Left forelimb (tissue), 1 donor: ENCODE results near the gene USP12.

Experiments used
- DNase-seq: peaks from one replicate; pipeline ENCODE4 v3.0.0-alpha.2; 2018; ENCODE audit warnings: low spot score

USP12 gene

GRCh38 chr13:27183561-27184147 is 12.0 kb upstream of the USP12 start:
- no peak for DNase-seq

DNA sequence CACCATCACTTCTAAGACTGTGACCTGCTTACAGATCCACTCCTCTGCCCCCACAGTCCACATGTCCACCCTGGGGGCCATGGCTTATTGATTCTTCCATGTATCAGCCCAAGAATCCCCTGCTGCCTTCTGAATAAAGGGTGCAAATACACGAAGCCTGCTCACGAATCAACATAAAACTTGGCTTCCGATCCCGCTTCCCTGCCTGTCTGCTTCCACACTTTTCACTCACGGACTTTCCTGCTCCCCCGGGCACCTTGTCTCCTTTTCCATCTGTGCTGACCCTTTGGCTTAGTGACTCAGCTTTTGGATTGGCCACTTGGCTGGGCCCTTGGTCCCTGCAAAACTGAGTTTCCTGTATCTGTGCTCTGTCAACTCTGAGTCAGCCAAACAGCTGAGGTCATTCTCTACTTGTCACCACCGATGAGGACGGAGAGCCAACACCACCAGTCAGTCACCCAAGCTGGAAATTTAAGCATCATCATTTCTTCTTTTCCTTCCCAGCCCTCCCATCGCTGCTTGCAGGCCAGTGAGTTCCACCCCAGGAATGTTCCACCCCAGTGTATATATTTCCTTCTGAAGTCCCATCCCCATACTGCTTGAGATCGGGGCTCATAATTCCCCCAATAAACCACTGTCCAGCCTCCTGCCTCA is 11.4 kb upstream of the USP12 start:
- DNase-seq: no peak

DNA sequence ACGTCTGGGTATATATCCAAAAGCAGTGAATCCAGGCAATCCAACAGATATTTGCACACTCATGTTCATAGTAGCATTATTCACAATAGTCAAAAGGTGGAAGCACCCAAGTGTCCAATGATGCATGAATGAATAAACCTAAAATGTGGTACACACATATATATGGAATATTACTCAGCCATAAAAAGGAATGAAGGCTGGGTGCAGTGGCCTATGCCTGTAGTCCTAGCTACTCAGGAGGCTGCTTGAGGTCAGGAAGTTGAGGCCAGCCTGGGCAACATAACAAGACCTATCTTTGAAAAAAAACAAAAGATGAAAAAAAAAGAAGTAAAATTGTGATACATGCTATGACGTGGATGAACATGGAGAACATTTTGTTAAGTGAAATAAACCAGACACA is 10.4 kb upstream of the USP12 start:
- no peak for DNase-seq

DNA sequence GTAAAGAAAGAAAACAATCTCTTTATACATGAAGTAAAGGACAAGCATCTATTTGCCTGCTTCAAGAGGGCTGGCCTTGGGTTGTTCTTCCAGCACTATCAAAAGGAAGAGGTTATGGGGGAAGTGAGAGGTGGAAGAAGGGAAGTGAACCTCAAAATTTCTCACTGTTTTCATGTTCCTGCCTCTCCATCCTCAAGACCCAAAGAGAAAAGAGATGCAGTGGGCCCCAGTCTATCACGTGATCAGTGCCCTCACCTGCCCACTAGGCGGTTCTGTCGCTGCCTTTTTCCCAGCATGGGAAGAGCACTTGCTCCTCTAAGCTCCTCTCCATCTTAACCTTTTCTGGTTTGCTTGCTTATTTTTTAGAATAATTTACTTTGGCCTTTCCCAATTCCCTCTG is 6.2 kb upstream of the USP12 start:
- DNase-seq: no peak

DNA sequence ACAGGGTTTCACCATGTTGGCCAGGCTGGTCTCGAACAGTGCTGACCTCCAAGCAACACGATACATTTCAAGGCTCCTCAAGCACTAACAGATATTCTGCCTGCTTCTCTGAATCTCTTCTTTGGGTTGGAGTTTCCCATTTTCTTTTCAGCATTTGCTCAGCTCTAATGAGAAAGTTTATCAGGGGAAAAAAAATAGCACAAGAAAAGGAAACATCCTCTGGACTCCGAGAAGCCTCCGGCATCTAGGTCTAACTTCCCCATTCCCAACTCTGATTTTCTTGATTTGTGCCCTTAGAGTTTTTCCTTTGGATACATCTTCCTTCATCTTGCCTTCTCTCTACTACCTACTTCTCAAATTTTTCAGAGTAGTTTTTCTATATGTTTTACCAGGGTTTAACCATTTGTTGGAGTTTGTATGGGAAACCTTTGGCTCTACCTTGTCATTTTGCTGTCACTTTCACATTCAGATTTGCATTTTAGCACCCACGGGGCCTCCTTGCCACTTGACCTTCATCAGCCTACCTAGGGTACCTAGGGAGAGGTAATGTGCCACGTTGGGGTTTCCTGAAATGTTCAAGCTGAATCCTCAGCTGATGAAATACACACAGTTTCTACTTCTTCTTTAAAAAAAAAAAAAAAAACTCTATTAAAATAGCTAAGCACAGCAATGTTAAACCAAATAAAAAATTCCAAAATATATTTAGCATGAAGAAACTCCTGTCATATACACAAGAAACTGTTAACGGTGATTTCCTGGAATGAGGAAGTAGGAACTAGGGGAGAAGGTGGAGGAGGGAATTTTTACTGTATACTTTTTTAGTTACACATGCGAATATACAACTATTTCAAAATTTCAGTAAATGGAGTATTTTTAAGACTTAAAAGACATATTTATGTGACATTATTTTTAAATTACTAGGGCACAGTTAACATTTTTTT is 5.1 kb upstream of the USP12 start:
- DNase-seq: no peak

- no peak for DNase-seq
Measured at GRCh38 chr13:27174766-27175455, 3.3 kb upstream of the USP12 start.

DNA sequence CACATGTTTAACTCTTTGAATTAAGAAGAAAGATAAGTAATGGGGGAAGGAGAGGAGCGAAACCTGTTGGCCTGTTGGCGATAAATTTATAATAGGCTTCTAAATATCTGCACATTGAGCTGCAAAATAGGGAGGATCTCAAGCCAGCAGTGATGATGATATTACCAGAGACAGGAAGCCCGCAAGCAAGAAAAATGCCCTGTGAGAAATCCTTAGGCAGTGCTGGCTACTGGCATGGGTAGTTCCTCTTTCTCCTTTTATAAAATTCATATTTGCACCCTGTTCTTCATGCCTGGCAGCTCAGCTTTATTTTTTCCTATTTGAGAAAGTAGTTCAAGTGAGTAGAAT is 858 bp upstream of the USP12 start:
- DNase-seq: no peak

GRCh38 chr13:27171827-27172494 is 350 bp upstream of the USP12 start:
- peak; percentile 94 for DNase-seq

DNA sequence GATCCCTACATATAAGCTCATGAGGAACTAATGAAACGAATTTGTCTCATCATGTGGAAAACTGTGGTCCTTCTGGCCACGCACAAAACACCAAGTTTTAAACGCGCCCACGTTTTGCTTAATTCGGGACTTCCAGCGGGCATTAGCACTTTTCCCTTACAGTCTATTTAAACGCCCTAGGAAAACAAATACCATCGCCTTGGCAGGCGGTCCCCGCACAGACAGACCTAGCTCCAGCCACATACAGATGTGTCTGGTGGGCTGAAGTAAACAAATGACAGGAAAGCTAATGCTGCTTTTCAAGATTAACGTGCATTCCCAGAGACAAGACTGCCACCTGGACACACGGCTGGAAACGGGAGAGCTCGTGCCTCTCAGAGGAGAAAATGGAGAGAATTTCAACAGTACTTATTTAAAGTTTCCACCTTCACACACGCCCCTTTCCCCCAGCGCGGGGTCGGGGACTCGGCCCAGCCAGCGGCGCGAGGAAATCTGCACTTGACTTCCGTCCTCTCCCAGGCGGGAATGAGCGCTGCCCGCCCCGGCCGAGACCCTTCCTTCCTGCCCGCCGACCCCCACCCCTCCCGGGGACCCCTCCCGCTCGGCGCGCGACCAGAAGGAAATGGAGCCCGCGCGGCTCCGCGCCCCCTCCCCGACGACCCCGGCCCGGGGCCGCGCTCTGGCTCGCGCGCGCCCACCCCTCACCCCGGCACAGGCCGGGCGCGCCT is 931 bp downstream of the USP12 start:
- peak; percentile 75 for DNase-seq

GRCh38 chr13:27170221-27170515 is 1.4 kb downstream of the USP12 start:
- no peak for DNase-seq

DNA sequence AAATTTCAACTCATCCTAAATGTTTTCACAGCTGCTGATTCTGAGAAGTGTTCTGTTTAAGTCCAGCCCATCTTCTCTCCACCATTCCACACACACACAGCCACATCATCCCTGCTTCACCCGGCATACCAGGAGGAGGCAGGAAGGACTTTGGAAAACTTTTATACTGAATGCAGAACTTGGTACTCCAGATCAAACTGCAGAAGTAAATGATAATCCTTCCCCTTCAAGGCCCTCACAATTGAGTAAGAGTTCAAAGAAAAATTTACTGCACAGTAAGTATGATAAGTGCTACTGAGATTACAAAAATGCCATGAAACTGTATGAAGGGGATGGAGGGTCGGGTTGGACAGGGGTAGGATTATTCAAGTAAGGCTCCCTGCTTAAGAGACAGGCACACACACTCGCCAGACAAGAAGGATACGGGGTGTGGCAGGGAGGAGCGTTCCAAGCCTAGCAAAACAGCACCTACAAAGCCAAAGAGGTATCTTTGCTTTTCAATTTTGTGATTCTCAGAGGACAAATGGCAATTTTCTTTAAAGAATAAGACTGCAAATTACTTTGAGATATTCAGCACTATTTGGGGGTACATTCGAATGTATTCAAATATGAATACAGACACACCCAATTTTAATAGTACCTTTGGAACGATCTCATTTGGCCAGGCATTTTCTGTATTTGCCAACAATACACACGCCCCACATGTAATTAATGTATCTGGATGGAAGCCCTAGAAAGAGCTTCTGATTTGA is 2.5 kb downstream of the USP12 start:
- DNase-seq: no peak

GRCh38 chr13:27168086-27168485 is 3.5 kb downstream of the USP12 start:
- DNase-seq: no peak

GRCh38 chr13:27166313-27166712 is 5.3 kb downstream of the USP12 start:
- no peak for DNase-seq

DNA sequence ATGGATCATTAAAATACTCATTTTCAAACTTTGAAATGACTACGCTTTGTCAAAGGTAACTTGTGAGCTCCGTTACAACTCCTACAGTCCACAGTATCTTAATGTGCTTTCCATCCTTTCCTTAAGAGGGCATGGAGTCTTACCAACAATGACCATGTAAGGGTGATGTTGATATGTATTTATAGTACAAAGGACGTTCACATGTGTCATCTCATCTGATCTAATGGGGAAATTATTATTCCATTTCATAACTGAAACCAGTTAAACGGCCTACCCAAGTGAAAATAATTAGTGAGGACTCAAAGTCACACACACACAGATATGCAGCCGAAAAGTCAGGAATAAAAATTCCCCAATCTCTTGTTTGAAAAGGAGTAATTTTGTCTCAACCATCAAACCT is 9.6 kb downstream of the USP12 start:
- no peak for DNase-seq

DNA sequence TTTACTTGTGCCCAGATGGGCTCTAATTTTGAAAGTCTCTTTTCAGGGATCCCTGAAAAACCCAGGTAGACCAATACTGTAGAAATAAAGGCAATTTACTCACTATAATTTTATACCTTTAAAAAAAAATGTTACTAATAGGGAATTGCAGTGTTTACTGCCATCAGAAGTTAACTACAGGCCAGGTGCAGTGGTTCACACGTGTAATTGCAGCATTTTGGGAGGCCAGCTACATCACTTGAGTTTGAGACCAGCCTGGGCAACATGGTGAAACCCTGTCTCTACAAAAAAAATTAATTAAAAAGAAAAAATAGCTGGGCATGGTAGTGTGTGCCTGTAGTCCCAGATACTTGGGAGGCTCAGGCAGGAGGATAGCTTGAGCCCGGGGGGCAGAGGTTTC is 10.2 kb downstream of the USP12 start:
- no peak for DNase-seq

DNA sequence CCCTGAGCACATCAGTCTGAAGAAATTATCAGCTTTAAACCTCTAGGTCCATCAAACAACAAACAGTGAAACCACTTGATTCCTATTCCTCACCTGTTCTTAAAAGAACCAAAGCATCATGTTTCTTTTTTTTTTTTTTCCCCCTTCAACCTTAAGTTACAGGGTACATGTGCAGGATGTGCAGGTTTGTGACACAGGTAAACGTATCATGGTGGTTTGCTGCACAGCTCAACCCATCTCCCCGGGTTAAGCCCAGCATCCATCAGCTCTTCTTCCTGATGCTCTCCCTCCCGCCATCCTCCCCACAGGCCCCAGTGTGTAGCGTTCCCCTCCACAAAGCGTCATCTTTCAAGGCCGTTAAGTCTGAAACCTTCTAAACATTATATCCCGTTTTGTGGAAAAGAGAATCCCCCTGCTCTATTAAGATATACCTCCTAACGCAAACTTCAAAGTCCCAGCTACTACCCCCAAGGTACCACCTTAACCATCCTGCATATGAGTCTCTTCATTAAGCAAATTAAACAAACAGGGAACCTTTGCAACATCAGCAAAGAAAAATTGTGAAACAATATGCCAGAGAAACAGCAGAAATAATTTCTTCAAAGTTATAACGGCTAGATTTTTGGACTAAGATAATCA is 10.8 kb downstream of the USP12 start:
- no peak for DNase-seq

DNA sequence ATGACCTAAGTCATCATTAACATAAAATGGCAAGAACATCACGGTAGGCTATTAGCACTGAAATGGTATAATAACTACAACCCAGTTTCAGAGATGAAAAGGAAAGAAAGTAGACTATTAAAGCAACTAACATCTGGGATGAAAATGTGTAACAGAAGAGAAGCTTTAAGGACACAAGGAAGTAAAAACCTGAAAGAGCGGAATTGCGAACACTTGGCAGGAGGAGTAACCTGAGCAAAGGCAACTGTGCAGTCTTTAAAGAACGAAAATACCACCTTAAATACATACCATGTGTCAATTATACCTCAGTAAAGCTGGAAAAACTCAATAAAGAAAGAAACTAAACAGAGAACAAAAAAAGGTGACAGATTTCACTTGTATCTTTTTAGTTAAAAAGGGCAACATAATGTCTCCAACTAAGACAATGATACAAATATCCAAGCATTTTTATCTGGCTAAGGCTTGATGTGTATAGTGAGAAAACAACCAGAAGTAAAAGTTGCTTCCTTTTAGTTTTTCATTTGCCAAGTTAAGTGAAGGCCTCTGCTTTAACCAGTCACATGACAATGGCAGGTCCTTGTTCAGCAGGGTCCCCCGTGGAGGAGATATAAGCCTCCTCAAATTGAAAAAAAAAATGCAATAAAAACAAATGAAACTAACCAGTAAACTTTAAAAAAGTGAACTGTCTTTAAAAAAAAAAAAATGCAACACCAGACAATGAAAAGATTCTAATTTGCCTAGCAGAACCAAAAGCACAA is 11.6 kb downstream of the USP12 start:
- DNase-seq: no peak

DNA sequence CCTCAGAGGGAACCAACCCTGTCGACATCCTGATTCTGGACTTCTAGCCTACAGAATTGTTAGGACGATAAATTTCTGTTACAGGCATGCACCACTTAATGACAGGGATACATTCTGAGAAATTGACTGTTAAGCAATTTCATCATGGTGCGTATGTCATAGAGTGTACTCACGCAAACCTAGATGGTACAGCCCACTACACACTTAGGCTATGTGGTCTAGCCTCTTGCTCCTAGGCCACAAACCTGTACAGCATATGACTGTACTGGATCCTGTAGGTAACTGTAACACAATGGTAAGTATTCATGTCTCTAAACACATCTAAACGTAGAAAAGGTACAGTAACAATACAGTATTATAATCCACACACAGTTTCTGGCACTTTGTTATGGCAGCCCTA is 13.3 kb downstream of the USP12 start:
- no peak for DNase-seq

DNA sequence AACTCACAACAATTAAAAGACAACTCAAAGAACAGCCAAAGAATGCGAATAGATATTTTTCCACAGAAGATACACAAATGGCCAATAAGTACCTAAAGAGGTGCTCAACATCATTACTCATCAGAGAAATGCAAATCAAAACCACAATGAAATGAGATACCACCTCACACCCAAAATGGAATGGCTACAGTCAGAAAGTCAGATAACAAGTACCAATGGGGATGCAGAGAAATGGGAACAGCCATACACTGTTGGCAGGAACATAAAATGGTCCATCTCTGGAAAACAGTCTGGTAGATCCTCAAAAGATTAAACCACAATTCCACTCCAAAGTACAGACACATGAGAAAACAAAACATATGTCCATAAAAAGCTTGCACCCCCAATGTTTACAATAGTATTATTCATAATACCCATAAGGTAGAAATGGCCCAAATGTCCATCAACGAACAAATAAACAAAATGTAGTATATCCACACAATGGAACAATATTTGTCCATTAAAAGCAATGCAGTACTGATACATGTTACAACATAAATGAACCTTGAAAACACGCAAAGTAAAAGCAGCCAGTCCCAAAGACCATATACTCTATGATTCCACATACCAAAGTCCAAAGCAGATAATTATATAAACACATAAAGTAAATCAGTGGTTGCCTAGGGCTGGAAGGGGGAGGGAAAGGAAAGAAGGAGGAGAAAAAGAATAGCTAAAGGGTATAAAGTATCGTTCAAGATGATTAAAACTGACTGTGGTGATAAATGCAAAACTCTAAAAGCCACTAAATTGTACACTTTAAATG is 19.6 kb downstream of the USP12 start:
- no peak for DNase-seq
